Endothelial cell of umbilical vein (primary cell): ENCODE results near the gene CPA4. TPM values are rescaled to one million over a fixed set of nuclear protein-coding genes. Genes with fewer than 3 reads are reported as not detected.
"Not testable (repeated sequence)": the region's sequence is repeated elsewhere in the genome, so short reads cannot be mapped to it uniquely, and the experiment has no call there.

ENCODE experiments used
- Bru-seq: library from RNA; stranded (reverse); fragments of 400-500 nt; gene quantifications from one replicate; lab custom pipeline; 2021; lab: Mats Ljungman, UMichigan
- BruChase-seq, 2 experiments: library from RNA; stranded (reverse); fragments of 400-500 nt; gene quantifications; one replicate each; lab custom pipeline; 2021; lab: Mats Ljungman, UMichigan
- BruUV-seq: library from RNA; stranded (reverse); fragments of 400-500 nt; replicated peaks from 2 replicates; lab custom pipeline; 2021; lab: Mats Ljungman, UMichigan
- CTCF ChIA-PET: fragments of 300-600, 350-600 bp; sonication (Branson Sonifier 250); formaldehyde crosslinking; loops from one replicate; lab custom pipeline; 2021; ENCODE audit warnings: antibody characterized with exemption, inconsistent platforms; lab: Charles Lee
- POLR2A ChIA-PET: fragments of 300-600, 350-600 bp; sonication (Branson Sonifier 250); formaldehyde crosslinking; loops from one replicate; lab custom pipeline; 2021; ENCODE audit warnings: antibody characterized with exemption, inconsistent platforms; lab: Charles Lee
- DNase-seq: peaks from one replicate; pipeline ENCODE4 v3.0.0-alpha.2; 2011; ENCODE audit warnings: low read depth, low spot score
- FAIRE-seq: peaks from 2 replicates; lab custom pipeline; 2011; peaks lifted over from hg19 to GRCh38; lab: Jason Lieb, UNC
- H2AFZ ChIP-seq: 2 replicates; pipeline ENCODE4 v1.6.0; 2012; ENCODE audit warnings: low read depth, low read length, control low read depth, inconsistent platforms
- H3K27ac ChIP-seq: 2 replicates; pipeline ENCODE4 v1.5.1; 2011; ENCODE audit warnings: low read depth, mild to moderate bottlenecking, control low read depth, low read length, moderate library complexity; ENCODE audit not compliant: insufficient read depth
- H3K27me3 ChIP-seq, 2 experiments: 2 replicates each; pipeline versions ENCODE4 v1.6.0 to v1.6.1; 2011; ENCODE audit warnings: low read length in 2 of 2, mixed read lengths in 1 of 2; ENCODE audit not compliant: control insufficient read depth in 2 of 2, insufficient read depth in 2 of 2
- H3K36me3 ChIP-seq, 2 experiments: 2 replicates in 1 of 2; 3 replicates in 1 of 2; pipeline ENCODE4 v1.5.1; 2011; ENCODE audit warnings: low read length in 2 of 2, mild to moderate bottlenecking in 1 of 2, moderate library complexity in 1 of 2; ENCODE audit not compliant: control insufficient read depth in 2 of 2, insufficient read depth in 2 of 2; ENCODE audit errors: extremely low read depth in 1 of 2
- H3K4me1 ChIP-seq: 3 replicates; pipeline ENCODE4 v1.5.1; 2011; ENCODE audit warnings: mild to moderate bottlenecking, low read length; ENCODE audit not compliant: control insufficient read depth, insufficient read depth; ENCODE audit errors: extremely low read depth
- H3K4me2 ChIP-seq: 2 replicates; pipeline ENCODE4 v1.6.1; 2011; ENCODE audit warnings: low read length, control low read depth, mixed read lengths; ENCODE audit not compliant: insufficient read depth
- H3K4me3 ChIP-seq, 3 experiments: fragments of 200-600 bp in 1 of 3; sonication (generic), shearing (Covaris generic) in 1 of 3; replicated peaks in 1 of 3; 2 replicates each; pipeline ENCODE4 v1.5.1; 2011 to 2016; ENCODE audit warnings: control low read depth in 3 of 3, low read length in 3 of 3, mild to moderate bottlenecking in 2 of 3, inconsistent platforms in 1 of 3, low read depth in 1 of 3, moderate library complexity in 1 of 3; ENCODE audit not compliant: insufficient read depth in 1 of 3
- H3K79me2 ChIP-seq: 2 replicates; pipeline ENCODE4 v1.6.0; 2012; ENCODE audit warnings: low read length, inconsistent platforms; ENCODE audit not compliant: control insufficient read depth, insufficient read depth
- H3K9ac ChIP-seq: replicated peaks from 2 replicates; pipeline ENCODE3; 2011; ENCODE audit warnings: low read length, control low read depth; ENCODE audit not compliant: insufficient read depth; ENCODE audit errors: extremely low read depth
- H3K9me1 ChIP-seq: replicated peaks from 3 replicates; pipeline ENCODE4 v1.6.0; 2011; ENCODE audit warnings: mild to moderate bottlenecking, low read length; ENCODE audit not compliant: control insufficient read depth, insufficient read depth; ENCODE audit errors: extremely low read depth
- H3K9me3 ChIP-seq: replicated peaks from 2 replicates; pipeline ENCODE4 v1.5.1; 2012; ENCODE audit warnings: low read length, inconsistent platforms; ENCODE audit not compliant: control insufficient read depth, insufficient read depth
- H4K20me1 ChIP-seq: replicated peaks from 2 replicates; pipeline ENCODE3; 2011; ENCODE audit warnings: mild to moderate bottlenecking, low read length; ENCODE audit not compliant: control insufficient read depth, insufficient read depth; ENCODE audit errors: extremely low read depth
- EZH2 ChIP-seq: IDR thresholded peaks from 2 replicates; pipeline ENCODE4 v1.6.1; 2012; ENCODE audit warnings: borderline replicate concordance, low read depth, mild to moderate bottlenecking, moderate library complexity, low read length, inconsistent platforms; ENCODE audit not compliant: severe bottlenecking
- FOS ChIP-seq: IDR thresholded peaks from 2 replicates; pipeline ENCODE4 v1.6.1; 2011; ENCODE audit warnings: mild to moderate bottlenecking, low read length, moderate library complexity, borderline replicate concordance; ENCODE audit not compliant: insufficient read depth
- GATA2 ChIP-seq: IDR thresholded peaks from 2 replicates; pipeline ENCODE4 v1.7.0; 2011; ENCODE audit warnings: low read depth, mild to moderate bottlenecking, moderate library complexity, mixed read lengths, low read length; ENCODE audit not compliant: insufficient read length, insufficient read depth
- MYC ChIP-seq: IDR thresholded peaks from one replicate; pipeline ENCODE4 v1.6.1; 2011; ENCODE audit warnings: mild to moderate bottlenecking, low read depth, low read length
- POLR2A ChIP-seq: IDR thresholded peaks from 2 replicates; pipeline ENCODE4 v1.6.1; 2012; ENCODE audit warnings: low read depth, mild to moderate bottlenecking, control low read depth, low read length
- POLR2AphosphoS5 ChIP-seq: IDR thresholded peaks from 2 replicates; pipeline ENCODE4 v1.6.1; 2012; ENCODE audit warnings: low read depth, mild to moderate bottlenecking, control low read depth, low read length, moderate library complexity; ENCODE audit not compliant: insufficient read depth
- dilution Hi-C: fragments of 300-500 bp; cut with MboI; formaldehyde crosslinking; loops from one replicate; pipeline ENCODE4 v1.15.0; 2019; ENCODE audit warnings: low sequenced_read_pairs; ENCODE audit not compliant: extremely low pct_ligation_motif_present
- intact Hi-C: fragments of 100-400 bp; cut with micrococcal nuclease; formaldehyde crosslinking; loops from one replicate; pipeline ENCODE4 v1.10.0; 2022
- long read RNA-seq: library from polyadenylated mRNA; stranded (forward); transcript quantifications from one replicate; pipeline ENCODE4 v2.0.0, GENCODE V29; 2021
- polyA minus RNA-seq, 3 experiments: library from RNA; depleted of rRNA, polyadenylated mRNA; stranded (reverse); fragments of >200 nt; gene quantifications; 1 replicate in 1 of 3; 2 replicates in 2 of 3; pipeline ENCODE4 v1.2.3, GENCODE V29; 2011
- polyA plus RNA-seq, 4 experiments: library from polyadenylated mRNA; depleted of rRNA in 3 of 4; stranded (reverse) in 3 of 4; unstranded in 1 of 4; fragments of >200 nt; gene quantifications; 2 replicates each; pipeline versions ENCODE4 v1.2.1 to v1.2.3, GENCODE V29; 2011 to 2012; ENCODE audit warnings: missing spikeins in 1 of 4
- total RNA-seq: library from RNA; stranded (reverse); gene quantifications from 2 replicates; pipeline ENCODE4 v1.2.3, GENCODE V29; 2021
- TF ChIP-seq, protein P1 (sequence below): IDR thresholded peaks from 2 replicates; pipeline ENCODE4 v1.6.1; 2011; ENCODE audit not compliant: insufficient read depth, insufficient read length

CPA4 gene, protein sequence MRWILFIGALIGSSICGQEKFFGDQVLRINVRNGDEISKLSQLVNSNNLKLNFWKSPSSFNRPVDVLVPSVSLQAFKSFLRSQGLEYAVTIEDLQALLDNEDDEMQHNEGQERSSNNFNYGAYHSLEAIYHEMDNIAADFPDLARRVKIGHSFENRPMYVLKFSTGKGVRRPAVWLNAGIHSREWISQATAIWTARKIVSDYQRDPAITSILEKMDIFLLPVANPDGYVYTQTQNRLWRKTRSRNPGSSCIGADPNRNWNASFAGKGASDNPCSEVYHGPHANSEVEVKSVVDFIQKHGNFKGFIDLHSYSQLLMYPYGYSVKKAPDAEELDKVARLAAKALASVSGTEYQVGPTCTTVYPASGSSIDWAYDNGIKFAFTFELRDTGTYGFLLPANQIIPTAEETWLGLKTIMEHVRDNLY
- total RNA-seq (not detected in 2 replicates), polyA plus RNA-seq (0.22 and 0.36 TPM in 2 replicates), polyA minus RNA-seq (0.12 and 0.30 TPM in 2 replicates), Bru-seq, nascent RNA (percentile 12 among the genes with signal in this experiment), BruChase-seq, experiment 1, labeled RNA remaining after a 6-hour chase (percentile 18 among the genes with signal in this experiment), BruChase-seq, experiment 2, labeled RNA remaining after a 2-hour chase (percentile 8 among the genes with signal in this experiment)
- 0.52 and 0.56 TPM in 2 replicates for polyA plus RNA-seq (2011; cell fraction: cytosol; rRNA removed)
- polyA plus RNA-seq (2011; cell fraction: nucleus; rRNA removed): 0.60 and 1.1 TPM in 2 replicates
- polyA plus RNA-seq (2012): 16.0 and 17.1 TPM in 2 replicates
- 3.8 TPM for polyA minus RNA-seq (2011; cell fraction: cytosol; rRNA and poly(A)+ RNA removed)
- 0.24 and 1.2 TPM in 2 replicates for polyA minus RNA-seq (2011; cell fraction: nucleus; rRNA and poly(A)+ RNA removed)
- long read RNA-seq: 0 reads

- Histone ChIP-seq H3K36me3 (no peaks in the 10 kb centered on the region), H3K9me3 (no peaks in the 10 kb centered on the region), H2AFZ (no peak within 1 kb of the TSS), H3K4me3 (no peak within 1 kb of the TSS), H3K4me1 (no peaks in the 10 kb centered on the region), H3K9ac (no peak within 1 kb of the TSS), H3K4me2 (no peak within 1 kb of the TSS), H3K27ac (no peak within 1 kb of the TSS), H3K79me2 (no peaks in the 10 kb centered on the region), H4K20me1 (no peaks in the 10 kb centered on the region), H3K9me1 (no peaks in the 10 kb centered on the region), H3K27me3 (no peaks in the 10 kb centered on the region)
- ChIA-PET POLR2A (no interaction called here), CTCF (interaction anchor here (0.6 to 2.1 kb wide), 4 partner anchors 10 to 97 kb away, joined by 4 to 10 read pairs (median 6); no protein-coding TSS in a partner anchor)
- FAIRE-seq (no peak), DNase-seq (peak; percentile 23)
- no TSS peak for BruUV-seq
- TF ChIP-seq GATA2 (peak; percentile 44), EZH2 (no peak), POLR2AphosphoS5 (no peak), POLR2A (no peak), FOS (peak; percentile 30), MYC (no peak)
- TF ChIP-seq, protein P1, sequence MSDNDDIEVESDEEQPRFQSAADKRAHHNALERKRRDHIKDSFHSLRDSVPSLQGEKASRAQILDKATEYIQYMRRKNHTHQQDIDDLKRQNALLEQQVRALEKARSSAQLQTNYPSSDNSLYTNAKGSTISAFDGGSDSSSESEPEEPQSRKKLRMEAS: no peak
- intact Hi-C loops (no loop called here), dilution Hi-C loops (no loop called here)
Measured at GRCh38 chr7:130292682-130293257, at the start of gene CPA4. Gene CPA4, plus strand, starts transcription at chr7:130293161. Its CDS starts 20 bp downstream, at chr7:130293181.

DNA sequence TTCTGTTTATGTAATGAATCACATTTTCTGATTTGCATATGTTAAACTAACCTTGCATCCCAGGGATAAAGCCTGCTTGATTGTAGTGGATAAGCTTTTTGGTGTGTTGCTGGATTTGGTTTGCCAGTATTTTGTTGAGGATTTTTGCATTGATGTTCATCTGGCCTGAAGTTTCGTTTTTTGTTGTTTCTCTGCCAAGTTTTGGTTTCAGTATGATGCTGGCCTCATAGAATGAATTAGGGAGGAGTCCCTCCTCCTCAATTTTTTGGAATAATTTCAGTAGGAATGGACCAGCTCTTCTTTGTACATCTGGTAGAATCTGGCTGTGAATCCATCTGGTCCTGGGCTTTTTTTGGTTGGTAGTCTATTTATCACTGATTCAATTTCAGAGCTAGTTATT, 49.5 kb upstream of the CPA4 start:
- DNase-seq, H3K4me1 ChIP-seq, H4K20me1 ChIP-seq, H3K27ac ChIP-seq, H3K9me3 ChIP-seq, BruUV-seq, H2AFZ ChIP-seq, H3K4me3 ChIP-seq, dilution Hi-C loops, H3K9ac ChIP-seq, H3K27me3 ChIP-seq, FAIRE-seq, POLR2A ChIA-PET, H3K79me2 ChIP-seq, H3K36me3 ChIP-seq, H3K4me2 ChIP-seq, H3K9me1 ChIP-seq: not testable (repeated sequence)
- CTCF ChIA-PET: interaction anchor here (0.7 to 7.6 kb wide), 8 partner anchors 171 to 514 kb away, joined by 3 to 73 read pairs (median 6); partner anchors contain the start of genes CEP41 and MEST
- intact Hi-C loops: loop anchor here (10.0 kb wide), 1 partner anchor 591 kb away; no protein-coding TSS in a partner anchor
